Activated CD4-positive, alpha-beta T cell treated with anti-CD3 and anti-CD28 coated beads for 24 hours (primary cell): ENCODE measurements around the gene SLC35D2.
"Not testable (repeated sequence)": the region's sequence is repeated elsewhere in the genome, so short reads cannot be mapped to it uniquely, and the experiment has no call there.

ENCODE experiments used
- DNase-seq, 2 donors: peaks; one replicate each; pipeline ENCODE4 v3.0.0-alpha.2; 2020; ENCODE audit warnings: low read depth in 2 of 2

The SLC35D2 gene

DNA sequence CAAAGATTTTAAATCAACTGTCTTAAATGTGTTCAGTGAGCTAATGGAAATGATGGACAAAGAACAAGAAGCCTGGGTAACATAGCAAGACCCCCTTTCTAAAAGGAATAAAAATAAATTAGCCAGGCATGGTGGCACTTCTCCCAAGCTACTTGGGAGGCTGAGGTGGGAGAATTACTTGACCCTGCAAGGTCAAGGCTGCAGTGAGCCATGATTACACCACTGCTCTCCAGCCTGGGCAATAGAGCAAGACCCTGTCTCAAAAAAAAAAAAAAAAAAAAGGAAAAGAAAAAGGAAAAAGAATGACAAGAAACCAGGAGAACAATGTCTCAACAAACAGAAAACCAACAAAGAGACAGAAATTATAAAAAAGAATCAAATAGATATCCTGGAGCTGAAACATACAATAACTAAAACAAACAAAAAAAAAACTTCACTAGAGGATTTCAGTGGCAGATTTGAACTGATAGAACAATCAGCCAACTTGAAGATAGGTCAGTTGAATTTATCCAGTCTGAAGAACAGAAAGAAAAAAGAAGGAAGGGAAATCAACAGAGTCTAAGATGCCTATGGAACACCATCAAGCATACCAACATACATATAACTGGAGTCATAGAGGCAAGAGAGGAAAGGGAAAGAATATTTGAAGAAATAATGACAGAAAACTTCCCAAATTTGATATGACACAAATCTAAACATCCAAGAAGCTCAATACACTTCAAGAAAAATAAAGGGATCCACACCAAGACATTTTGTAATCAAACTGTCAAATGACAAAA lies 16.8 kb upstream of the SLC35D2 start:
- DNase-seq: no peak

GRCh38 chr9:96399325-96399633 lies 15.8 kb upstream of the SLC35D2 start:
- no peak for DNase-seq

GRCh38 chr9:96398582-96399324 lies 15.2 kb upstream of the SLC35D2 start:
- no peak for DNase-seq

GRCh38 chr9:96395964-96396363 lies 12.5 kb upstream of the SLC35D2 start:
- no peak for DNase-seq

DNA sequence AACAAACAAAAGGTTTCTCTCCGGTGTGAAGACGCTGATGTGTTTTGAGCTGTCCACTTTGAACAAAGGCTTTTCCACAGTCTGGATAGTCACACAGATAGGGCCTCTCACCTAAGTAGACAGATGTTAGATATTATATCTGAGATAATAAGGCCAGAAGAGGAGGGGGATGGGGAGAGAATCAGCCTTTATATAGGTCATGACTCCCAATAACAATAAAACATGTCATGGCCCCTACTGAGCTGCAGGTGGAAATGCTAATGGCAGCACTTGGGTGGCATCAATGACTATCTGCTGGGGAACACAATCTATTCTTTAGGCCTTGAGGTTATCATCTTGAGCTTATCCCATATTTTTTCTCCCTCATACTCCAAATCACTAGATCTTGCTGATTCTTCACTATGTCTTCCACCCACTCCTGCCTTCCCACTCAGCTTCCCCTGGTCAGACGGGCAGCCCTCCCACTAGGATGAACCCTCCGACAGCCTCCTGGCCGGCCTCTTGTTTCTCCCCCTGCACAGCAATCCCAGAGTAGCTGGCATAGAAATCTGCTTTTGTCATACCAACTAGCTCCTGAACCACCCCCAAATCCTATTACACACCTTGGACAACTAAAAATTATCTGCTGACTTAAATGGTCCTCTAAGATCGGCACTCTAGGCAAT lies 11.5 kb upstream of the SLC35D2 start:
- DNase-seq: no peak

GRCh38 chr9:96392263-96392662 lies 8.8 kb upstream of the SLC35D2 start:
- DNase-seq: no peak

DNA sequence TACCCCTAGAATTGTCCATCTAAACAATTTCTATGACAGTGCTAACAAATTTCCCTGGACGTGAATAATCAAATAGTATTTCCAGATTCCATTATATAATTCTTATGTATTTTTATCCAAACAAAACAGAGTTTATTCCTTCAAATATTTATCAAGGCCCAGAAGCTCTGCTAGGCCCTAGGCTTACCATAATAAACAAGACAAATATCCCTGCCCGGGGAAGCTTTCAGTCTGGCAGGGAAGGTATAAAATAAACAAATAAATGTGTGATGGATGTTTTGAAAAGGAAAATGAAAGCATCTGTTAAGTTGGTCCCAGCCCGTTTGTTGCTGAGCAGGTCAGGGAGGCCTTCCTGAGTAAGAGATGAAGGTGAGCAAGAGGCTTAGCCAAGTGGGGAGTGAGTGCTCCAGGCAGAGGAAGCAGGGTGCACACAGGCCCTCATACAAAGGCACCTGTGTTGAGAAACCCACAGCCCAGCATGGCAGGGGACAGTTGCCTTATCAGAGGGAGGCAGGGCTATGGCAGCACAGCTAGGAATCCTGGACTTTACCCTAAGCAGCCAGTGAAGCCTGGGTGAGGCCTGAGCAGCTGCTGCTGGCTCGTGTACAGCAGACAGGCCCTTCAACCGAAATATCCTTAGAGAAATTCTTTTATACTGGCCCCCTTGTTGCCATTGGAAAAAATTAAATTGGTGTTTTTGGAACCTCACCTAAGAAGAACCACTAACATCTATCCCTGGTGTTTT lies 7.7 kb upstream of the SLC35D2 start:
- DNase-seq: no peak

DNA sequence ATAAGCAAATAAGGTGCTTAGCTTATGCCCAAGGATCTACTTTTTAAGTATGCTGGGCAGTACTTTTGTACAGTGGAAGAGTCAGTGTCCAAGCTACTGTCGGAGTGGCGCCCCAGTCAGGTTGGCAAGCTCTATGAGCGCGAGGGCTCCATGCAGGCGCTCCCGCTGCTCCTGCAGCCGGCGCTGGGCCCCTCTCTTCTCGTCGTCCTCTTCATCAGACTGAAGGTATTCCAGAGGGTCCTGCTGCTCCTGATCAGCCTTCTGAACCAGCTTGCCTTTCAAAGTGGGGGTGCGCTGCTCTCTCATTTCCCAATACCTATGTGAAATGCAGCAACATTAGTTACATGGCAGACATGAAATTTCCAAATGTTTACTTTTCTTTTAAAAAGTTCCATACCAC lies 4.6 kb upstream of the SLC35D2 start:
- DNase-seq: no peak

GRCh38 chr9:96386157-96386556 lies 2.6 kb upstream of the SLC35D2 start:
- DNase-seq: no peak

DNA sequence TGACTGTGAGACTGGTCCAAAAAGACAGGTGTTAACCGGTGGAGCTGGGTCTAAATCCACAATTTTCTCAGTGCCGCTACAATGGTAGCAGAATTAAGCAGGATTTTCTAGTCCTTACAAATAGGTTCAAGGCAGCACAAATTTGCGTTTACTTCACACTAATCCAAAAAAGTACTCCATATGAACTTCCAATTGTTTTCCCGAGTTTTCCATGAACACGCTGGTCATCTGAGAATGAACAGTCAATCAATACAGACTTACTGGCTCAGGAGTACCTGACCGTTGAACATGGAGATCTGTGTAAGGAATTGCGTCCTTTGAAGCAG lies 709 bp downstream of the SLC35D2 start:
- no peak for DNase-seq

DNA sequence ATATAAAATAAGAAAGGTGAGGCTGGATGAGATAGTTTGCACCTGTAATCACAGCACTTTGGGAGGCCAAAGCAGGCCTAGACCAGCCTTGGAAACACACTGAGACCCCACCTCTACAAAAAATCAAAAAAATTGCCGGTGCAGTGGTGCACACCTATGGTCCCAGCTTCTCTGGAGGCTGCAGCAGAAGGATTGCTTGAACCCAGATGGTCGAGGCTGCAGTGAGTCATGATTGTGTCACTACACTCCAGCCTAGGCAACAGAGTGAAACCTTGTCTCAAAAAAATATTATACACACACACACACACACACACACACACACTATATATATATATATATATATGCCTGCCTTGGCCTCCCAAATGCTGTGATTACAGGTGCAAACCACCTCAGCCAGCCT lies 1.3 kb downstream of the SLC35D2 start:
- DNase-seq: no peak

DNA sequence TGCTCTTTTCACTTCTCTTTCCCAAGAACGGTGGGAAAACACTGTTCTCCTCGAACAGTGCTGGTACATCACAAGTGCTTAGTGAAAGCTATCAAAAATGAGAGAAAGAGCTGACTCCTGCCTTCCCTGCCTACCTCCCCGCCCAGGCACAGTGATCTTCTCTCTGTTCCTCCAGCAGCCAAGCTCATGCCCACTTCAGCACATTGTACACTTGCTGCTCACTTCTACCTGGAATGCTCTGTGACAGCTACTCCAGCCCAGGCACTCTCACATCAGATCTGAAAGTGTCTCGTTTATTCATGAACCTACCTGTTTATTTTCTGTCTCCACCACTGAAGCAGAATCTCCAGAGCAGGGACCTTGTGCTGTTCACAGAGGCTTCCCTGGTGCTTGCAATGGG lies 1.8 kb downstream of the SLC35D2 start:
- no peak for DNase-seq

DNA sequence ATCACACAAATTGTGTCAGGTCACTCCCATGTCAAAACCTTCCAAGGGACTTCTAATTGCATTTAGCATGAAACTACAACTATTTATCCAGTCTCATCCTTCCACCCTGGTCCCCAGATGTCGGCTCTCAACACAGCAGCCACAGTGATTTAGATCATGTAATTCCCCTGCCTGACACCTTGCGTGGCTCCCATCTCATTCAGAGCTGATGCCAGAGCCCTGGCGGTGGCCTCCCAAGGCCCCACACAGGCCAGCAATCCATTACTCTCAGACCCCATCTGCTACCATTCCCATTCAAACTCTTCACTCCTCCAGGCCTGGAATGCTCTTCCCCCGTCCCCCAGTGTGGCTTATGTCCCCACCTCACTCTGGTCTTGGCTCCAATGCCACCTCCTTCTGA lies 2.4 kb downstream of the SLC35D2 start:
- no peak for DNase-seq

DNA sequence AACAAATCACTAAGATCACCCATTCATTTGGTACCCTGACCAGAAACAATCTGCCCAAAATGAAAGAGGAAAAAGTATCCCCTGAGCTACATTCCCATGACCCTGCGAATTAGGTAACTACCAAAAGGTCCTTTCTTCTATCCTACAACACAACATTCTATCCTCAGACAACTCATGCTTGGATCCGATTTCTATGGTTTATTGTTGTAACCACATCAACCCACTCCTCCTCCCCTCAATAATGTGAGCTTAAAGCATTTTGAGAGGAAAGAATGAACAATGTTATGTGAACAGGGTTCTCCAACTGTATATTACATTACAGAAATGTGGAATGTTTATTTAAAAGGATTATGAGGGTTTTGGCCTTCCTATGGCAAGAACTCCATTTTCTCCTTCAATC lies 4.0 kb downstream of the SLC35D2 start:
- DNase-seq: no peak

DNA sequence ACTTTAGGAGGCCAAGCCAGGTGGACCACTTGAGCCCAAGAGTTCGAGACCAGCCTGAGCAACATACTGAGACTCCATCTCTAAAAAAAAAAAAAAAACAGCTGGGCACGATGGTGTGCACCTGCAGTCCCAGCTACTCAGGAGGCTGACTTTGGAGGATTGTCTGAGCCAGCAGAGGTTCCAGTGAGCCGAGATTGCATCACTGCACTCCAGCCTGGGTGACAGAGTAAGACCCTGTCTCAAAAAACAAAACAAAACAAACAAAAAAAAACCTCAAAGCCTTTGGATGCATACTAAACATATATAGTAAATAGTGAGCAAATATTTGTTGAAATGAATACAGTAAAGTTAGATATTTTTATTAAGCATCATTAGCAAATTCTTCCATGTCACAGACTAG lies 5.3 kb downstream of the SLC35D2 start:
- DNase-seq: no peak

GRCh38 chr9:96376891-96377874 lies 6.3 kb downstream of the SLC35D2 start:
- DNase-seq: no peak

DNA sequence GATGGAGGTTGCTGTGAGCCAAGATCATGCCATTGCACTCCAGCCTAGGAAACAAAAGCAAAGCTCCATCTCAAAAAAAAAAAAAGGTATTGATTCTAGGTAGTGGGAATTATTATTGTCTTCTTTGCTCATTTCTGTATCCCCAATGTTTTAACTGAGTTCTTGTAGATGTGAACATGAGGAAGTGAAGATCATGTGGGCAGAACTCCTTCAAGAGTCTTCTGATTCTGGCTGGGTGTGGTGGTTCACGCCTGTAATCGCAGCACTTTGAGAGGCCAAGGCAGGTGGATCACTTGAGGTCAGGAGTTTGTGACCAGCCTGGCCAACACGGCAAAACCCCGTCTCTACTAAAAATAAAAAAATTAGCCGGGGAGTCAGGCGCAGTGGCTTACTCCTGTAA lies 8.0 kb downstream of the SLC35D2 start:
- DNase-seq: not testable (repeated sequence)

GRCh38 chr9:96367943-96368342 lies 15.6 kb downstream of the SLC35D2 start:
- no peak for DNase-seq

DNA sequence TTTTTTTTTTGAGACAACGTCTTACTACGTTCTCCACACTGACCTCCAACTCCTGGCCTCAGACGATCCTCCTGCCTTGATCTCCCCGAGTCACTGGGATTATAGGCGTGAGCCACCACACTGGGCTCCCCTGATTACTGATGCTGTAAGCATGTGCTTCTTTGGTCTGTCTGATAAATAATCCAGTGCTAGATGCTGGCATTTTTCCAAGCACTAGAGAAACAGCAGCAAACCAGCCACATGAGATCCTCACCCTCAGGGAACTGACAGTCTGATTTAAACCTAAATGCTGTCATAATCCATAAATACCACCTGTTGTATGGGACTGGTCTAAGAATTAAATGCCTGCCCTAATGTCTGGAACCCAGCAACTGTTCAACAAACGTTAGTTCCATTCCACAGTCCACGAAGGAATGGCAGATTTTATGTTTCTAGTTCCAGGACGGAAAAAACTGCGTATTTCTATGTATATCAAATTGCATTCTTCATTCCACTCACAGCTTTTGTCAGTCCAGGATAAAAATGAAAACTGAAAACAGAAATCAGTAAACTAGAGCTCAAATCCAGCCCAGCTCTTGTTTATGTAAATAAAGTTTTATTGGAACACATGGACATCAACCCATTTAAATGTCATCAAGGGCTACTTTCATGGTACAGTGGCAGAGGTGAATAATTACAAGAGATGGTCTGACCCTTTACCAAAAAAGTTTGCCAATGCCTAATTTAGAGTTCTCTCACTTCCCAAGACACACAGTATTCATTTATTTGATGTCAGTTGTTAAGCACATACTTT lies 20.1 kb downstream of the SLC35D2 start:
- no peak for DNase-seq

DNA sequence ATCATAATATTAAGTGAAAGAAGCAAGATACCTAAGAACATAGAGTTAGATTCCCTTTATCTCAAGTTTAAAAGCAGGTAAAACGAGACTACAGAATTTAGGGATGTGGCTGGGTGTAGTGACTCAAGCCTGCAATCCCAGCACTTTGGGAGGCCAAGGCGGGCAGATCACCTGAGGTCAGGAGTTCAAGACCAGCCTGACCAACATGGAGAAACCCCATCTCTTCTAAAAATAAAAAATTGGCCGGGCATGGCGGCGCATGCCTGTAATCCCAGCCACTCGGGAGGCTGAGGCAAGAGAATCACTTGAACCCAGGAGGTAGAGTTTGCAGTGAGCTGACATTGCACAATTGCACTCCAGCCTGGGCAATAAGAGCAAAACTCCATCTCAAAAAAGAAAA lies 21.4 kb downstream of the SLC35D2 start:
- DNase-seq: not testable (repeated sequence)
